GM20000 (cell line): ENCODE data around the gene FADS1.

Source experiments
- DNase-seq: peaks from one replicate; pipeline ENCODE4 v3.0.0; 2012; ENCODE audit warnings: low spot score
- CTCF ChIP-seq: IDR thresholded peaks from 2 replicates; pipeline ENCODE4 v1.5.1; 2012; ENCODE audit warnings: mild to moderate bottlenecking, control low read depth; ENCODE audit errors: extremely low read depth, missing control alignments

The FADS1 gene

DNA sequence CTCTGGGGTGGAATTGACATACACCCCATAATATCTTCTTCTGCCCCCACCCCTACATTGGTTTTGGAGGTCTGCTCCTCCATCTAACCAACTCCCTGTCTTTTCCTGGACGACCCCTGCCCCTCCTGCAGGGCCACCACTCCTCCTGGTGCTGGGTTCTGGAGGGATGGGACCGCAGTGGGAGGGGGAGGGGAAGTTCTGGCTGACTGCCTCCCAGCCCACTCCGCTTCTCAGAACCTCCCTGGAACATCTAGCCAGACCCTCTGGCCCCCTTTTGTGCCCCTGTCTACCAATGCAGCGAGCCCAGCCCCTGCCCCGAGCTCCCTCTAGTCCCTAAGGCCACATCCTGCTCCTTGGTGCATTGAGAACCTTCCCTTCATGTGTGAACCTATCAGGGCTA lies 63.1 kb downstream of the FADS1 start:
- no peak for DNase-seq
- no peak for TF ChIP-seq CTCF

GRCh38 chr11:61752925-61753521 lies 63.8 kb downstream of the FADS1 start:
- DNase-seq: no peak
- no peak for TF ChIP-seq CTCF

DNA sequence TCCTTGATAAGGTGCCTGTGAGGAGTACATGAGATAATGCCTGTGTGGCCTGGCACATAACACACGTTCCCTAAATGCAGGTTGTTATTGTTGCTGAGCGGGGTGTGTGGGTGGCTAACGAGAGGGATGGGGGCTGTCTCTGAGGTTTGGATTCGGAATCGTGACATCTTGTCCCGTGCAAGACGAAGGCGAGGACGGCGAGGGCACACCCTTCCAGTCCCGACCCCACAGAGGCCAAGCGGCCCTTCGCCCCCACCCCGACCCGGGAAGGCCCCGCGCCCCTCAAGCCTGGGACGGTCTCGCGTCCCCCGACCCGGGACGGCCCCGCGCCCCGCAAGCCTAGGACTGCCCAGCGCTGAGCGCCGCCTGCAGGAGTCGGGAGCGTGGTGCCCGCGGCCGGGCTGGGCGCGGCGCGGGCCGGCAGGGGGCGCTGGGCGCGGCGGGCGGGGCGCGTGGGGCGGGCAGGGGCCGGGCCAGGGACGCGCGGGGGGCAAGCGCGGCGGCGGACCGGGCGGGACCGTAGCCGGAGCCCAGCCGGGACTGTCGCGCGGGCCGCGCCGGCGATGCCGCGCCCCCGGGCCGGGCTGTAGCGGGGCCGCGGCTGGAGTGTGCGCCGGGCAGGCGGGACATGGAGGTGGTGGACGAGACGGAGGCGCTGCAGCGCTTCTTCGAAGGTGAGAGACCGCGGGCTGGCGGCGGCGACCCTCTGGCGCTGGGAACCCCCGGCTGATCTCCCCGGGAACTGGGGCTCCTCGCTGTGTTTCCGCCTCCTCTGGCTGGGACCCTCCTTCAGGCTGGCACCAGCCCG lies 64.5 kb downstream of the FADS1 start, which contains the start of gene MYRF:
Gene MYRF (plus strand): TSS at position 520 of the 808 bp plus-strand sequence. CDS start 109 bp downstream, at position 629.
- TF ChIP-seq CTCF: peak; percentile 98
- DNase-seq: peak; percentile 90

- TF ChIP-seq CTCF: no peak
- no peak for DNase-seq
These were observed 65.4 kb downstream of the FADS1 start for GRCh38 chr11:61751384-61751783.

- DNase-seq: no peak
- TF ChIP-seq CTCF: no peak
These were observed 66.1 kb downstream of the FADS1 start for GRCh38 chr11:61750631-61751273.
